ENCODE data around the gene MAPK1. TPM values are rescaled to one million over a fixed set of nuclear protein-coding genes. Genes with fewer than 3 reads are reported as not detected.
"Not testable (repeated sequence)": the region's sequence is repeated elsewhere in the genome, so short reads cannot be mapped to it uniquely, and the experiment has no call there.

MAPK1 gene
- total RNA-seq, 2 experiments from 2014 or later: 141 to 144 TPM

- CTCF ChIA-PET: no interaction called here
- no peak for ATAC-seq
- Mint-ChIP-seq H3K27ac (no peak overlapping the region), H3K9me3 (ENCODE audit: insufficient read depth) (no peaks in the 10 kb centered on the region), H3K4me1 (ENCODE audit: low read depth) (peaks cover 2% of the 10 kb centered on the region), H3K4me3 (no peak overlapping the region), H3K36me3 (ENCODE audit: low read depth) (peaks cover 41% of the 10 kb centered on the region), H3K27me3 (ENCODE audit: low read depth) (no peaks in the 10 kb centered on the region)
- no peak for DNase-seq
- POLR2A ChIA-PET: interaction anchor here (0.8 kb wide), 1 partner anchor 36 kb away, joined by 4 read pairs; no protein-coding TSS in a partner anchor
Measured at GRCh38 chr22:21807544-21808529, 59.6 kb downstream of the MAPK1 start.

- peaks cover 58% of the 10 kb centered on the region for H3K36me3 Mint-ChIP-seq (ENCODE audit: low read depth)
- H3K27ac Mint-ChIP-seq; H3K27me3 Mint-ChIP-seq (ENCODE audit: low read depth); CTCF ChIA-PET; DNase-seq; ATAC-seq; H3K9me3 Mint-ChIP-seq (ENCODE audit: insufficient read depth); POLR2A ChIA-PET; H3K4me3 Mint-ChIP-seq; H3K4me1 Mint-ChIP-seq (ENCODE audit: low read depth): not testable (repeated sequence)
Measured at GRCh38 chr22:21805325-21805724, 62.1 kb downstream of the MAPK1 start.

- Mint-ChIP-seq H3K36me3 (ENCODE audit: low read depth) (peaks cover 66% of the 10 kb centered on the region), H3K4me1 (ENCODE audit: low read depth) (peaks cover 2% of the 10 kb centered on the region), H3K9me3 (ENCODE audit: insufficient read depth) (no peaks in the 10 kb centered on the region), H3K27ac (no peak overlapping the region), H3K4me3 (no peak overlapping the region), H3K27me3 (ENCODE audit: low read depth) (no peaks in the 10 kb centered on the region)
- DNase-seq (no peak), ATAC-seq (no peak)
- CTCF ChIA-PET: no interaction called here
- POLR2A ChIA-PET: no interaction called here
Measured at GRCh38 chr22:21803811-21804249, 63.6 kb downstream of the MAPK1 start.

GRCh38 chr22:21802673-21803072 is 64.8 kb downstream of the MAPK1 start:
- peaks cover 75% of the 10 kb centered on the region for H3K36me3 Mint-ChIP-seq (ENCODE audit: low read depth)
- no peak overlapping the region for H3K27ac Mint-ChIP-seq
- H3K27me3 Mint-ChIP-seq (ENCODE audit: low read depth): no peaks in the 10 kb centered on the region
- no peak for ATAC-seq
- POLR2A ChIA-PET: no interaction called here
- no peaks in the 10 kb centered on the region for H3K9me3 Mint-ChIP-seq (ENCODE audit: insufficient read depth)
- CTCF ChIA-PET: no interaction called here
- no peak for DNase-seq
- H3K4me3 Mint-ChIP-seq: no peak overlapping the region
- H3K4me1 Mint-ChIP-seq (ENCODE audit: low read depth): peaks cover 2% of the 10 kb centered on the region

- no peak overlapping the region for H3K27ac Mint-ChIP-seq
- H3K4me3 Mint-ChIP-seq: no peak overlapping the region
- H3K27me3 Mint-ChIP-seq (ENCODE audit: low read depth): no peaks in the 10 kb centered on the region
- H3K36me3 Mint-ChIP-seq (ENCODE audit: low read depth): peaks cover 75% of the 10 kb centered on the region
- DNase-seq: no peak
- H3K9me3 Mint-ChIP-seq (ENCODE audit: insufficient read depth): no peaks in the 10 kb centered on the region
- peaks cover 2% of the 10 kb centered on the region for H3K4me1 Mint-ChIP-seq (ENCODE audit: low read depth)
- ChIA-PET CTCF (no interaction called here), POLR2A (no interaction called here)
- no peak for ATAC-seq
Measured at GRCh38 chr22:21802056-21802455, 65.4 kb downstream of the MAPK1 start.

GRCh38 chr22:21801304-21801644 is 66.2 kb downstream of the MAPK1 start:
- H3K27me3 Mint-ChIP-seq (ENCODE audit: low read depth); CTCF ChIA-PET: not testable (repeated sequence)
- H3K36me3 Mint-ChIP-seq (ENCODE audit: low read depth): peaks cover 70% of the 10 kb centered on the region

GRCh38 chr22:21800552-21801303 is 66.7 kb downstream of the MAPK1 start:
- Mint-ChIP-seq H3K36me3 (ENCODE audit: low read depth) (peaks cover 69% of the 10 kb centered on the region), H3K4me3 (no peak overlapping the region), H3K27ac (no peak overlapping the region), H3K9me3 (ENCODE audit: insufficient read depth) (no peaks in the 10 kb centered on the region), H3K27me3 (ENCODE audit: low read depth) (no peaks in the 10 kb centered on the region), H3K4me1 (ENCODE audit: low read depth) (peaks cover 2% of the 10 kb centered on the region)
- POLR2A ChIA-PET: no interaction called here
- ATAC-seq (no peak), DNase-seq (no peak)
- CTCF ChIA-PET: no interaction called here

More at GRCh38 chr22:21801304-21801644, 66.2 kb downstream of the MAPK1 start:
- ATAC-seq; H3K4me3 Mint-ChIP-seq; POLR2A ChIA-PET; H3K9me3 Mint-ChIP-seq (ENCODE audit: insufficient read depth); H3K27ac Mint-ChIP-seq; DNase-seq; H3K4me1 Mint-ChIP-seq (ENCODE audit: low read depth): not testable (repeated sequence)

- DNase-seq (no peak), ATAC-seq (no peak)
- Mint-ChIP-seq H3K4me1 (ENCODE audit: low read depth) (peaks cover 2% of the 10 kb centered on the region), H3K27ac (no peak overlapping the region), H3K9me3 (ENCODE audit: insufficient read depth) (no peaks in the 10 kb centered on the region), H3K36me3 (ENCODE audit: low read depth) (peaks cover 51% of the 10 kb centered on the region), H3K27me3 (ENCODE audit: low read depth) (no peaks in the 10 kb centered on the region), H3K4me3 (no peak overlapping the region)
- ChIA-PET CTCF (no interaction called here), POLR2A (no interaction called here)
Measured at GRCh38 chr22:21797444-21798221, 69.8 kb downstream of the MAPK1 start.

- no peaks in the 10 kb centered on the region for H3K9me3 Mint-ChIP-seq (ENCODE audit: insufficient read depth)
- ChIA-PET POLR2A (no interaction called here), CTCF (no interaction called here)
- H3K36me3 Mint-ChIP-seq (ENCODE audit: low read depth): peaks cover 48% of the 10 kb centered on the region
- DNase-seq: no peak
- no peak for ATAC-seq
- H3K27me3 Mint-ChIP-seq (ENCODE audit: low read depth): no peaks in the 10 kb centered on the region
- peaks cover 8% of the 10 kb centered on the region for H3K4me1 Mint-ChIP-seq (ENCODE audit: low read depth)
- H3K4me3 Mint-ChIP-seq: no peak overlapping the region
- no peak overlapping the region for H3K27ac Mint-ChIP-seq
Measured at GRCh38 chr22:21796863-21797262, 70.6 kb downstream of the MAPK1 start.

- H3K4me1 Mint-ChIP-seq (ENCODE audit: low read depth): peaks cover 13% of the 10 kb centered on the region
- peaks cover 49% of the 10 kb centered on the region for H3K36me3 Mint-ChIP-seq (ENCODE audit: low read depth)
- no peaks in the 10 kb centered on the region for H3K9me3 Mint-ChIP-seq (ENCODE audit: insufficient read depth)
- no peak for DNase-seq
- no peak for ATAC-seq
- POLR2A ChIA-PET: no interaction called here
- no peaks in the 10 kb centered on the region for H3K27me3 Mint-ChIP-seq (ENCODE audit: low read depth)
- peak overlapping the region; percentile 5 for H3K27ac Mint-ChIP-seq
- CTCF ChIA-PET: no interaction called here
- H3K4me3 Mint-ChIP-seq: no peak overlapping the region
Measured at GRCh38 chr22:21796231-21796630, 71.2 kb downstream of the MAPK1 start.

- peaks cover 11% of the 10 kb centered on the region for H3K4me1 Mint-ChIP-seq (ENCODE audit: low read depth)
- POLR2A ChIA-PET; H3K27me3 Mint-ChIP-seq (ENCODE audit: low read depth); DNase-seq; H3K4me3 Mint-ChIP-seq; H3K9me3 Mint-ChIP-seq (ENCODE audit: insufficient read depth); H3K27ac Mint-ChIP-seq; ATAC-seq; CTCF ChIA-PET: not testable (repeated sequence)
- H3K36me3 Mint-ChIP-seq (ENCODE audit: low read depth): peaks cover 35% of the 10 kb centered on the region
Measured at GRCh38 chr22:21793716-21794115, 73.7 kb downstream of the MAPK1 start.

All from activated CD8-positive, alpha-beta T cell treated with anti-CD3 and anti-CD28 coated beads, Interleukin-2, amount 10 ng/mL, durations not matched to agents 7 days and 5 days (primary cell).